GM19438 (cell line): ENCODE measurements around the gene DDX47.

Source experiments
- ATAC-seq: cut with Tn5 transposase; IDR thresholded peaks from one replicate; pipeline ENCODE4 v1.9.1; 2021; ENCODE audit warnings: low read depth; ENCODE audit not compliant: unreplicated experiment

DDX47 gene

DNA sequence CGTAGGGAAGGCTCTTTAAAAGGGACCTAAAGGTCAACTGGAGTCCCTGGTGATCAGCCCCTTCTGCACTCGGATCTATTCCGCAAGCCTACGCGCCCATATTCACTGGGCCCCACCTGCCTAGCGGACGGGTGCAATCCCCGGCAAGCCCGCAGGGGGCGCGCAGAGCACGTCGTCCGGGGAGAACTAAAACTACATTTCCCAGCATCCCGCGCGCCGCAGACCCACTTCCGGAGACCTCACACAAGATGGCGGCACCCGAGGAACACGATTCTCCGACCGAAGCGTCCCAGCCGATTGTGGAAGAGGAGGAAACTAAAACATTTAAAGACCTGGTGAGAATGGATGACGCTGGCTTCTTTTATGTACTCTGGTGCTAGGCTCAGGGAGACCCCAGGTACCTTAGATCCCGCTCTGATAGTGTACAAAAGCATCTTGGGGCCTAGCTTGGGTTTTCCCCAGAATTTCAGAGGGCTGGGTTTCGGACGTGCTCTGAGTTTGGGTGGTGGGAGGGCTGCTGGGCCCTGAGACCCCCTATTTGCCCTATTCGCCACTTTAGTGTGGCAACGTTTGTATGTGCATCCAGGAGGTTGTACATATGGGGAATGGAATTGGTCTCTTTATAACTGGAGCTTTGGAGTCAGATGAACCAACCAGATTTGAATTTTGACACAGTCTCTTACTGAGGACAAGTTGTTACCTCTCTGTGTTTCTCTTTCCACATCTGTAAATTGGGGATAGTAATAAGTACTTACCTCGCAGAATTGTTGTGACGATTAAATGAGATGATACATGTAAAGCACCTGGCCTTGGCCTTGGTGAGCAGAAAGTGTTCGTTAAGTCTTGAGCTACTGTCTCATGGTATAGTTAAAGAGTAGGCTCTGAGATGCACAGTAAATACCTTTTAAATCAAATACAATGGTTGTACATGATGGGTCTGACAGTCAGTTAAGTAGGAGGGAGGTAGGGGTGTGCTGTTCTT is at the start of gene DDX47:
Gene DDX47, plus strand, starts transcription at position 227 of the 982 bp plus-strand sequence. Its CDS starts 22 bp downstream, at position 249.
- peak; percentile 70 for ATAC-seq

DNA sequence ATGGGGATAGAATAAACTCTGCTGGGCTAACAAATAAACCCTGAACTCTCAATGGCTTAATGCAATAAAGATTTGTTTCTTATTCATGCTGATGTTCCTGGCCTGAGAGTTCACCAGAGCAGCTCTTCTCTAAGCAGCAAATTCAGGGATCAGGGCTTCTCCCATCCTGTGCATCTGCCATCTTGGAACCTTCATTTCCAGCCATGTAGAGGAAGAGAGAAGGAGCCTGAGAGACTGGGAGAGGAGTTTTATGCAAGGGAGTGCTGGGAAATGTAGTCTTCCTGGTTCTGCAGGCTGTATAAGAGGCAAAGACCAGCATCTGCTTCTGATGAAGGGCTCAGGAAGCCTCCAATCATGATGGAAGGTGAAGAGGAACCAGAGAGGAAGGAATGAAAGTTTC is 48.3 kb upstream of the DDX47 start:
- no peak for ATAC-seq

DNA sequence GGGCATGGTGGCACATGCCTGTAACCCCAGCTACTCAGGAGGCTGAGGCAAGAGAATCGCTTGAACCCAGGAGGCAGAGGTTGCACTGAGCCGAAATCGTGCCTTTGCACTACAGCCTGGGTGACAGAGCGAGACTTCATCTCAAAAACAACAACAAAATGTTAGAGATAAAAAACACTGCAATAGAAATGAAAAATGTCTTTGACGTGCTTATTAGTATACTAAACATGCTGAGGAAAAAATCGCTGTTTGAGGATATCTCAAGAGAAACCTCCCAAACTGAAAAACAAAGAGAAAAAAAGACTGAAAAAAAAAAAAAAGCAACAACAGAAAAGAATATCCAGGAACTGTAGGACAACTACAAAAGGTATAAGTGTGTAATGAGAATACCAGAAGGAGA is 42.9 kb upstream of the DDX47 start:
- ATAC-seq = no peak

DNA sequence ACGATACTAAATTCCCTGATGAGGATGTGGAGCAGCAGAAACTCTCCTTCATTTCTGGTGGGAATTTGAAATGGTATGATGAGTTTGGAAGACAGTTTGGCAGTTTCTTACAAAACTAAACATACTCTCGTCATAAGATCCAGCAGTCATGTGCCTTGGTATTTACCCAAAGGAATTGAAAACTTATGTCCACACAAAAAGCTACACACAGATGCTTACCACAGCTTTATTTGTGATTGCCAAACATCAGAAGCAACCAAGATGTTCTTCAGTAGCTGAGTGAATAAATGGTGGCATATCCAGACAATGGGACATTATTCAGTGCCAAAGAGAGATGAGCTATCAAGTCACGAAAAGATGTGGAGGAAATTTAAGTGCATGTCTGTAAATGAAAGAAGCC is 38.4 kb upstream of the DDX47 start:
- ATAC-seq = no peak

DNA sequence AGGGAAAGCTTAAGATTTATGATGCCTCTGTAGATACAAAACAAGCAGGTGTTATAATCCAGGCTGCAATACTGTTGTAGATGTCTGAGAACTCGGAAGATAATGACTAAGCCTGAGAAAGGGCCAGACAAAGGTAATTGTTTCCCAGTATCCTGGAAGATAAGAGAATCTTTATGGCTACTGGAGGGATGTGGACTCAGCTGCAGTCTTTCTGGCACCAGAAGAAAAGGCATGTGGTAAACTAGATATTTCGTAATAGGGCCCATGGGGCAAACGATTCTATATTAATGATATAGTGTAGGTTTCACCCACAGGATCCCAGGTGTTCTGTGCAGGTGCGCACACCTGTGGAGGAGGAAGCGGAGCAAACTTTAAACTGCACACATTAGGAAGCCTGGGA is 36.9 kb upstream of the DDX47 start:
- no peak for ATAC-seq

DNA sequence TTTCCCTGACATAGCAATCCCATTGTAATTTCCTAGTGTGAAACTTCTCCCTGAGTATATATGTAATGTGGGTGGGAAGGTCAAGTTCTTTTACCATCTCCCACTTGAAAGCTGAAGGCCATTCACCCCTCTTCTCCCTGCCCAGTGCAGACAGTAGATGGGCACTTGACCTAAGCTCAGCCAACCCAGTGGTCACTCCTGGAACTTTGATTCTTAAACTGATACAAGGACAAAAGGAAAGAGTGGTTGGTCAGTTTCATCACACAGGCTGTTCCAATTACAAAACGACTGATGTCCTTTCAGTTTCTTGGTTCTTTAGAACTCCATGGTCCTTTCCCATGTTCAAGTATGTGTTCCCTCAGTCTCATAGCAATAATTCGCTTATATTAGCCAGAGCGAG is 36.1 kb upstream of the DDX47 start:
- ATAC-seq = no peak

DNA sequence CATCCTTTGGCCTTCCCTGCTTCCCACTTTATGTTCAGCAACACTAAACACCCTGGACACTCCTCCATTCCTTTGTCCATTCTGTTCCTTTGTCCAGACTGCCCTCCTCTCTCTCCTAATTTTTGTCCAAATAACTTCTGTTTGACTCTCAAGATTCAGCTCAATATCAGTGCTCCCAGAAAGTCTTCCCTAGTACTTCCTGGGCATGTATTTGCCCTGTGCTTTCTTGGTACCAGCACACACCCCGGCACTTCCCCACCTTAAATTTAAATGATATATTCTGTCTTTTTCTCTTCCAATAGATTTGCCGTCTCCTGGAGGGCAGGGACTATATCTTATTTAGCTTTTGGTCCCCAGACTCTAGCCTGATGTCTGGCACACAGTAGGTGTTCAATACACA is 34.1 kb upstream of the DDX47 start:
- ATAC-seq = no peak

DNA sequence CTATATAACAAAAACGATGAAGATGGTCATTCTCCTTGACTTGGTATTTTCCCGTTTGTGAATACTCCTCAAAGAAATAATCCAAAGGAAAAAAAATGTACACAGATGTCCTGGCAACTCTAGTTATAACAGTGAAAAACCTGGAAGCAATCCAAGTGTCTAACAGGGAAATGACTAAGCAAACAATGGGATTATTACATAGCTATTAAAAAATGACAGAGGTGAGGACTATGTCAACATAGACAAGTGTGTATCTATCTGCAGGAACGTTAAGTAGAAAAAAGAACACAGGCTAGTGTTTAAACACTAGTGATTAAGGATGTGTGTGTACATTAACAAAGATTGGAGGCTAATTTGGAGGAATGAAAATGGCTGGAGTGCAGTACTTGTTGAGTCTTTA is 33.6 kb upstream of the DDX47 start:
- ATAC-seq = no peak

DNA sequence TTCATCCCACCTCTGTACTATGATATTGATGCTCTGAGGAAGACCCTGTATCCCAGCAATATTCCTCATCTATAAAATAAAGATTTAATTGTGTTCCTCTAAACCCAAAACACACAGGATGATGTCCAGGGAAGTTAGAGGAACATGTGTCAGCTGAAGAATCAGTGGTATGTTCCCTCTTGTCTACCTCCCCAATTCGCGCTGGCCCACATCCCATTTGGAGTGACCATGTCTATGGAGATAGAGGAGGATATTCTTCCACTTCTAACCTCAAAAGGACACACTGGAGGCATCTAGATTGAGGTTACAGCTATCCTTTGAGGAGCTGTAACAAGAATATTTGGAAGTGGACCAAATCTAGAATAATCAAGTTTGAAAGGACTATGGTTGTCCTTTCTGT is 29.0 kb upstream of the DDX47 start:
- no peak for ATAC-seq

DNA sequence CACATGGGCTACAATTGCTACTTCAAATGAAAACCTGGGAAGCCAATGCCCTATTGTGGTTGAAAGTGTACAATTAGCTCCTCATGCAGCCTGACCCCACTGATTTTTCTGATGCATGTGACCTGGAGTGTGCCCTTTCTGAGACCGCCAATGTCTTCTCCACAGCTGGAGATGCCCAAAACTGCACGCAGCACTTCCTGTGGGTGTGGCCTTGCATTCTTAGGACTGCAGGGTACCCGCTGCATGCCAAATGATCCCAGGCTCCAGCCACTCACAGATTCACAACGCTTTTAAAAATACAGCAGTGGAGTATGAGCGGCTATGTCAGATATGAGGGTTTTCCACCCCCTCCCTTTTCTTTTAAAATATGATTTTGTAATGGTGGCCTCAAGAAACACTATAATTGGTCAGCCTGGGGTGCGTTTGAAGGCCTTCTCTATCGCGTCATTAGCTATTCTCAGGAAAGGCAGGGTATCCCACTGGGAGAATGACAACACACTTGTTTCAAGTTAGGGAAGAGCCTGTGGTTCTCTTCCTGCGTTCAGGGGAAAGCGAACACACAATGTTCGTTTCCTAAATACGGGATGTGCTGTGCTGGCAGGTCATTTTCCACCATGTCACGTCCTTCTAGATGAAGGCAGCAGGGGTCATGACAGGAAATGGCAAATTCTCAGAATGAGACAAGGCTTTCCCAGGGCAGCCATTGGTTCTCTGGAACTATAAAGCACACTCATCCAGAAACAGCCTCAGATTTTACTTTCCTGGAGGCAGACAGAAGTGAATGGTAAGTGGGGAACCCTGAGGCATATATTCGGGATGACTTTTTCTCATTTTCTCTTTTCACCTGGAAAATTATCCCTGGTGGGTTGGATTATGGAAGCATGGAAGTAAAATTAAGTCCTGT is 28.0 kb upstream of the DDX47 start, which contains the start of gene APOLD1:
Gene APOLD1, plus strand, starts transcription at position 749 of the 904 bp plus-strand sequence. Its CDS starts 33 bp downstream, at position 782.
- no peak for ATAC-seq

DNA sequence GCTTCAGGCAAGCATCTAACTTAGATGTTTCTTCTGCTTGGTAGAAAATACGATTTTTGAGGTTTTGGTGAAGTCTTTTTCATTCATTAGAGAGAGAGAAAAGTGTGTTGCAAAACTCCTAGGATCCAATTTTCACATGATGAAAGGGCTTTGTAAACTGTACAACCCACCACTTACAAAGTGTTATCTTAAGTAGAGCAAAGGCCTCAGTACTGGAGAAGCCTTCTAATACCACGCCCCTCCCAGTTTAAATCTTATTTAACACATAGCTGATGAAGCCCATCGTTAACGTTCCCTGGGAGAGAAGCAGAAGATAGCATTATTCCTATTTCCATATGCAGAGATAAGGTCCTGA is 26.8 kb upstream of the DDX47 start:
- ATAC-seq = no peak

DNA sequence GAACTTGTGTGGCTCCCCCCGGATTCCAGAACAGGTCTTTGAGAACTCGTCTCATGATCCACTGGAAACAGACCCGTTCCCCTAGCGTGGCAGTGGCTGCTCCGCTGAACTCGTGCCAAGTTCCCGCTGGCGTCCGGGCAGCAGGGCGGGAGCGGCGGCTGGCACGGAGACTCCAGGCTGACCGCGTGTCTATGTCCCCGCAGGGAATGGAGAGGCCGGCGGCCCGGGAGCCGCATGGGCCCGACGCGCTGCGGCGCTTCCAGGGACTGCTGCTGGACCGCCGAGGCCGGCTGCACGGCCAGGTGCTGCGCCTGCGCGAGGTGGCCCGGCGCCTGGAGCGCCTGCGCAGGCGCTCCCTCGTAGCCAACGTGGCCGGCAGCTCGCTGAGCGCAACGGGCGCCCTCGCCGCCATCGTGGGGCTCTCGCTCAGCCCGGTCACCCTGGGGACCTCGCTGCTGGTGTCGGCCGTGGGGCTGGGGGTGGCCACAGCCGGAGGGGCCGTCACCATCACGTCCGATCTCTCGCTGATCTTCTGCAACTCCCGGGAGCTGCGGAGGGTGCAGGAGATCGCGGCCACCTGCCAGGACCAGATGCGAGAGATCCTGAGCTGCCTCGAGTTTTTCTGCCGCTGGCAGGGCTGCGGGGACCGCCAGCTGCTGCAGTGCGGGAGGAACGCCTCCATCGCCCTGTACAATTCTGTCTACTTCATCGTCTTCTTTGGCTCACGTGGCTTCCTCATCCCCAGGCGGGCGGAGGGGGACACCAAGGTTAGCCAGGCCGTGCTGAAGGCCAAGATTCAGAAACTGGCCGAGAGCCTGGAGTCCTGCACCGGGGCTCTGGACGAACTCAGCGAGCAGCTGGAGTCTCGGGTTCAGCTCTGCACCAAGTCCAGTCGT is 26.2 kb upstream of the DDX47 start:
- peak; percentile 70 for ATAC-seq

DNA sequence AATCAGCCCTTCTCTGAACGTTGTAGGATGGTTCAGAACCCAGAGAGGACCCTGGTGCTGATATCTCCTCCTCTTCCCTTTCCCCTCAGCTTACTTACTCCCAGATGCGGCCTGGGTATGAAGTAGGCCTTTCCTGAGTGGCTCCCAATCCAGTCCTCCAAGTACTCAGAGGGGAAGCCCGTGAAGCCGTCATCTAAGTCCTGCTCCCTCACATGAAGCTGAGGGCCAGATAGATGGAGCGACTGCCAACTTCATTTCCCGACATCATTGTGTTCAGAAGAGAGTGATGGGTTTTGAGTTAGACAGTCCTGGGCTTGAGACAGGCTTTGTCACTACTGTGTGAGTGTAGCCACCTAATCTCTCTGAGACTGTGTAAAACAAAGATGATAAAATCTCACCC is 25.0 kb upstream of the DDX47 start:
- ATAC-seq = no peak

DNA sequence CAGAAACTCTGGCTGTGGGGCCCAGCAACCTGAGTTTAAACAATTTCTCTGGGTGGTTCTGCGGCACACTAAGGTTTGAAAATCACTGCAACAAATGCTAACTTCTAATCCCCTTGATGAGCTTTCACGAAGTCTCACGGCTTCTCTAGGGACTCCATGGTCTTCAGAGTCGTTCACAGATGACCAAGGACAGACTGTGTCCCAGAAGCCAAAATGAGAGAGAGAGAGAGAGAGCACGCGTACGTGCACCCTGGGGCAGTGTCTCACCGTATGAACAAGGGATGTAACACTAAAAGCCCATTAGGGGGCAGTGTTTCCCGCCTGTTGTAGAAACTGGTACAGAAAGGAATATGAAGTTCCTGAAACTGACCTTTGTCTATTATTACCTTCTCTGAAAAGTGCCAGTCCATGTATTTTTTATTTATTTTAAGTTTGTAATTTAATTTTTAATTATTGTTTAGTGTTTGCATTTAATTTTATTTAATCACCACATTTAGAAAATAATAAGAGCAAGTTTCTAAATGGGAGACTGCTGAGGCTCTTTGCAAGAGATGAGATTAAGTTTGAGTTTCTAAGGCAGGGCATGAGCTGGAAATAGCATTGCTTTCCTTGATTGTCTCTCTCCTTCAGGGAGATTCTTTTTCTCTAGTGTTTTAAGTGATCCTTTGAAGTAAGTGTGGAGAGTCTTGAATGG is 24.3 kb upstream of the DDX47 start:
- no peak for ATAC-seq

DNA sequence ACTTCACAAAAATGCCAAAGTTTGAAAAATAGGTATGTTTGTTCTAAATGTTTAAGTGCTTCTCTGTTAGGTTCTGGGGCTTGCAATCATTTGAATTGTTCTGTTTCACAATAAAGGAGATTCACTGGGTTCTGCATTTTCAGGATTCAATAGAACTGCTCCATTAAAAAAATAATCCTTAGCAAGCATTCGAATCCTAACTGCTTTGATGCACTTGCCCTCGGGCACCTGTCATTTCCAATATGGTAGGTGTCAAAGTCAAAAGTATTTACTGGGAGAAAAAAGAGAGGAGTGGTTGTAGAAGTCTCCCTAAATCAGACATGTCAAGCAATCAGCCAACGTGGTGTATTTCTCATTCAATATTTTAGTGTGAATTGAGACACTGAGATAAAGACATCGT is 22.2 kb upstream of the DDX47 start:
- ATAC-seq = no peak

DNA sequence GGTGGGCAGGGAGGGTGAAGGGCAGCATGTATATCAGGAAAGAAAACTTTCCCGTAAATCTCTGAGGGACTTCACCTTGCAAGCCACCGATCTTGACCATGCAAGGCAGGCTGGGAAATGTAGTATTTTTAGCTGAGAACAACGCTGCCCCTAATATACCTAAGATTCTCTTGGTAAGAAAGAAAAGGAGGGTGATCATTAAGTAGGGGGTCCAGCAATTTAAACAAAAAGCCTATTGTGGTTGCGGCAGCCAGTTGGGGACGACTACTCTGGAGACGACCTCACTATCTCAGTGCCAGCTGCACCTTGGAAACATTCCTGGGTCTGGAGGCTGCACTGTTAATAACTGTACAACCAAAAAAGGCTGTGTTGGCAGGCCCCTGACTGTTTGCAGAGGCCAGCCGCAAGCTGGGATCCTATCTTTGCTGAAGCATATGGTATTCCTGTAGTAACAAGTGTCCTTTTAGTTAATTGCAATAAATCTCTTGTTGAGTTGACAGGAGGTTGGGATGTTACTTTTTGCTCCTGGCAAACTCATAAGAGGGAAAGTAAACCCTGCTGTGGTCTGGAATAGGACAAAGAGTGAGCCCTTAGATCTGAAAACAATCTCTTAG is 21.3 kb upstream of the DDX47 start:
- no peak for ATAC-seq

DNA sequence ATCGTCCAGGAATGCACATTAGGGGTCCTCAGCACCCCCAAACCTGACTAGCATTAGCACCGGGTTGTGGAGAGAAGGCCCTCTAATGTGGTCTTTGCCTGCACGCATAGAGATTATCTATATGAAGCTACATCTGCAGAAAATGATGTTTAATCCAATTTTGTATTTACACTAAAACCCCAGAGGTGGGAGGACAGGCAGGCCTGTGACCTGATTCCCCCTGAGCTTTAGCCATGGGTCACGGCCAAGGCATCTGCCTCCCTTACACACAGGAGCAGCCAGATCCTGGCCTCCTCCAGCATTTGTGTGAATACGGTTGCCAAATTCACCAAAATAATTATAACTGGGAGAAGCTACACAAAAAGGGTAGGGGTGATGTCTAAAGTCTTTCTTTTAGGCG is 20.7 kb upstream of the DDX47 start:
- no peak for ATAC-seq

DNA sequence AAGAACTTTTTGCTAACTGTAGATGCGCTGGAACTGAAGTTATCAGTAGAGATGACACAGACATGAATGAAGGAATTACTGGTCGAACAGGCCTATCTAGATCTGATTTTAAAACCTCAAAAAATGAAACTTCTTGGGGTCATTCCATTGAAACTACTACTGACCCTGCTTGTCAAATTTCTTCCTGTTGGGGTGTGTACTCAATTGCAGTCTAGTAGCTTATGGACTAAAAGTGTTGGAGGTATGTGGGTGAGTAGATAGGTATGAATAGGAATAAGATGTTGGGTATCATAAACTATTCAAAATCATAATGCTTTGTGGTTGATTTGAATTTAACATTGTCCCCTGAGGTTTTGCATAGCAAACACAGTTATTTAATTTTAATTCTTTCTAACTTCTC is 18.5 kb upstream of the DDX47 start:
- ATAC-seq = no peak

DNA sequence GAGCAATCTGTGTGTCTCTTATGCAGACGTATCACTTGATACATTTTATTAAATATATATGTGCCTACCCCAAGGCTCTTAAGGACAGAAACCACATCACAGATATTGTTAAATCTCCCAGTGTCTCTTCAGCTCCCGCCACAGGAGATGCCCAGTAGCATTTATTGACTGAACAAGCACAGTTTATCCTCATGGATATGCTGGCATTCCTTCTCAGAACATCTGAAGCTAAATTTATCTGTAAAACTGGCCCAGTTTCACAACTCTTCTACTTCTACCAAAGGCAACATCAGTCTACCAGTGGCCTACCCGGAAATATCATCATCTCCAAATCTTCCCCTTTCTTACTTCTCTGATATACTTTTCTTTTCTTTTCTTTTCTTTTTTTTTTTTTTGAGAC is 17.0 kb upstream of the DDX47 start:
- ATAC-seq = no peak
